ENCODE results near the gene PDGFRB.

PDGFRB gene

GRCh38 chr5:150189728-150190502, 34.3 kb upstream of the PDGFRB start, which contains the start of gene SLC6A7:
Gene SLC6A7, plus strand, starts transcription at chr5:150190062. Its CDS starts 266 bp downstream, at chr5:150190328.
- peak within 1 kb of the TSS in 1 of 2 donors; percentile 12 for H3K4me3 ChIP-seq (ENCODE audit: low read depth in 1 of 2, low read length in 2 of 2)
- no peaks in the 10 kb centered on the region for H3K36me3 ChIP-seq (ENCODE audit: control insufficient read depth in 1 of 2, insufficient read depth in 2 of 2, low read length in 2 of 2)
- H3K9me3 ChIP-seq (ENCODE audit: control insufficient read depth in 1 of 2, low read length in 2 of 2): no peaks in the 10 kb centered on the region
- peaks cover 6% of the 10 kb centered on the region for H3K27me3 ChIP-seq (ENCODE audit: low read depth, low read length)
- H3K4me1 ChIP-seq (ENCODE audit: control insufficient read depth in 1 of 2, insufficient read depth in 2 of 2, low read length in 2 of 2): peaks cover 0 to 9% of the 10 kb centered on the region in 2 donors
- H3K27ac ChIP-seq (ENCODE audit: low read length): no peak within 1 kb of the TSS

GRCh38 chr5:150189326-150189725, 33.7 kb upstream of the PDGFRB start:
- H3K9me3 ChIP-seq (ENCODE audit: control insufficient read depth in 1 of 2, low read length in 2 of 2): no peaks in the 10 kb centered on the region
- peaks cover 6% of the 10 kb centered on the region for H3K27me3 ChIP-seq (ENCODE audit: low read depth, low read length)
- no peaks in the 10 kb centered on the region for H3K36me3 ChIP-seq (ENCODE audit: control insufficient read depth in 1 of 2, insufficient read depth in 2 of 2, low read length in 2 of 2)
- H3K4me1 ChIP-seq (ENCODE audit: control insufficient read depth in 1 of 2, insufficient read depth in 2 of 2, low read length in 2 of 2): peaks cover 0 to 9% of the 10 kb centered on the region in 2 donors
- H3K4me3 ChIP-seq (ENCODE audit: low read depth in 1 of 2, low read length in 2 of 2): no peak overlapping the region
- no peak overlapping the region for H3K27ac ChIP-seq (ENCODE audit: low read length)

- peaks cover 0 to 9% of the 10 kb centered on the region in 2 donors for H3K4me1 ChIP-seq (ENCODE audit: control insufficient read depth in 1 of 2, insufficient read depth in 2 of 2, low read length in 2 of 2)
- no peaks in the 10 kb centered on the region for H3K9me3 ChIP-seq (ENCODE audit: control insufficient read depth in 1 of 2, low read length in 2 of 2)
- H3K36me3 ChIP-seq (ENCODE audit: control insufficient read depth in 1 of 2, insufficient read depth in 2 of 2, low read length in 2 of 2): no peaks in the 10 kb centered on the region
- peaks cover 6% of the 10 kb centered on the region for H3K27me3 ChIP-seq (ENCODE audit: low read depth, low read length)
- H3K4me3 ChIP-seq (ENCODE audit: low read depth in 1 of 2, low read length in 2 of 2): no peak overlapping the region
- H3K27ac ChIP-seq (ENCODE audit: low read length): no peak overlapping the region
Measured at GRCh38 chr5:150188146-150188842, 32.6 kb upstream of the PDGFRB start.

DNA sequence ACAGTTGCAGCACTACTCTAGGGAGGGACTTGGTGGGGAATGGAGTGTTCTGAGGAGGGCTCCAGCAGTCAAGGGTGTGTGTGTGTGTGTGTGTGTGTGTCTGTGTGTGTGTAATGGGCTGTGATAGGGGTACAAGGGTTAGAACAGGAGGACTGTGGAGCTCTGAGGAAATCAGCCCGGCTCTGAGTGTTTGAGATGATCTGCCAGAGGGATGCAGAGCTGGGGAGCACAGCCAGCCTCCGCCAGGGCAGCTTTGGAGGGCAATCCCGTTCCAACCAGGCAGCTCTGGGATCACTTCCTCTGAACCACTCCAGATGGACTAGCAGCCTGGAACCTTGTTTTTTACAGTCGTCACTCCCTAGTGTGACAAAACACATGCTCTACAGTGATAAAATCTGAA, 31.3 kb upstream of the PDGFRB start:
- no peaks in the 10 kb centered on the region for H3K36me3 ChIP-seq (ENCODE audit: control insufficient read depth in 1 of 2, insufficient read depth in 2 of 2, low read length in 2 of 2)
- peaks cover 0 to 9% of the 10 kb centered on the region in 2 donors for H3K4me1 ChIP-seq (ENCODE audit: control insufficient read depth in 1 of 2, insufficient read depth in 2 of 2, low read length in 2 of 2)
- H3K27me3 ChIP-seq (ENCODE audit: low read depth, low read length): peaks cover 6% of the 10 kb centered on the region
- no peak overlapping the region for H3K27ac ChIP-seq (ENCODE audit: low read length)
- H3K4me3 ChIP-seq (ENCODE audit: low read depth in 1 of 2, low read length in 2 of 2): no peak overlapping the region
- no peaks in the 10 kb centered on the region for H3K9me3 ChIP-seq (ENCODE audit: control insufficient read depth in 1 of 2, low read length in 2 of 2)

DNA sequence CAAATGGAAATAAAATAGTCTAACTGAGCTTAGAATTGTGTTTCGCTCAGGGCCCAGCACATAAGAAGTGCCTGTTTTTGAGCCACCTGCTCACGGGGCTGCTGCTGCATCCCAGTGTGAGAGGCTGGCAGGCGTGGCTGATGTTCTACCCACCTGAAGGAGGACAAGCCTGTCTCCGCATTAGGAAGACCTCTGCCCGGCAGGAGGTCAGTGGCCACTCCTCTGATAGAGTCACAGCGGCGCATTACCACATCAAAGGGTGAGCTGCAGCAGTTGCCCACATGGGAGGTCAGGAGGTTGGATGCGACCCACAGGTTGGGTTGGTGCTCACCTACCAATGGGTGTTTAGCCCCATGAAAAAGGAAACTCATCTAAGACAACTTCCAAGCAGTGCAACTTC, 30.5 kb upstream of the PDGFRB start:
- no peaks in the 10 kb centered on the region for H3K36me3 ChIP-seq (ENCODE audit: control insufficient read depth in 1 of 2, insufficient read depth in 2 of 2, low read length in 2 of 2)
- H3K27ac ChIP-seq (ENCODE audit: low read length): no peak overlapping the region
- no peak overlapping the region for H3K4me3 ChIP-seq (ENCODE audit: low read depth in 1 of 2, low read length in 2 of 2)
- peaks cover 6% of the 10 kb centered on the region for H3K27me3 ChIP-seq (ENCODE audit: low read depth, low read length)
- H3K4me1 ChIP-seq (ENCODE audit: control insufficient read depth in 1 of 2, insufficient read depth in 2 of 2, low read length in 2 of 2): peaks cover 0 to 11% of the 10 kb centered on the region in 2 donors
- H3K9me3 ChIP-seq (ENCODE audit: control insufficient read depth in 1 of 2, low read length in 2 of 2): no peaks in the 10 kb centered on the region

DNA sequence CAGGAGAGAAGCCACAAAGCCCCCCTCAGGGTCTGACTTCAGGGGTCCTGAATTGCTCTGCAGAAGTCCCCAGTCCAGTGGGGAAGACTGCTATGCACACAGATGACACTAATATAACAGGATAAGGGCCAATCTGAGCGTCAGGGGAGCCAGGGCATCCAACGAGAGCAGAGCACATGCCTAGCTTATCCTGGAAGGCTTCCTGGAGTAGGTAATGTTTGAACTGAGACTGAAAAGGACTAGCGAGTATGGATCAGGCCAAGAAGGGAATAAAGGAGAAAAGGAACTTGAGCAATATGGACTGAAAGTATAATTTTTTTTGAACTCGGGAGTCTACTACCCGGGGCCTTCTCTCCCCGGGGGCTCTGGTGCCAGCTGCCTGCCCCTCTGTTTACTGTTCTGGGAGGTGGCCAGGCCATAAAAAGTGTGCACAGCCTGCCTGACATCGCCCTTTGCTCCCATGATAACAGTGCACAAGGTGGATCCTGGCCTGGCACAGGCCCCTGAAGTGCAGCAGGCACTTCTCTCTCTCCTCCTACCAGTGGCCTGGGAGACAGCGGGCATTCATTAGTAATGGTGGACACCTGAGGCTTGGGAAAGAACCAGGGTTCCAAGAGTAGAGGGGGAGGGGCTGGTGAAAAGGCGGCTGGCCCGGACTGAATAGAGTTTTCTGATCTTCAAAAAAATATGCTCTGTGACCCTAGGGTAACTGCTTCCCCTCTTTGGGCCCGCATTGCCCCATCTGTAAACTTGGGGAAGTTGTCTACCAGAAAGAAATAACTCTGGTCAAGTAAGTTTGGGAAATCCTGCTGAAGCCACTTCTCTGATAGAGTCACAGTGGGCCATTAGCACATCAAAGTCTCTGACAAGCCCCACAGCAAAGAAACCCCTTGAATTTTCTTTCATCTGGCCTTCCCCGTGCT, 29.6 kb upstream of the PDGFRB start:
- Histone ChIP-seq H3K36me3 (ENCODE audit: control insufficient read depth in 1 of 2, insufficient read depth in 2 of 2, low read length in 2 of 2) (no peaks in the 10 kb centered on the region), H3K27ac (ENCODE audit: low read length) (peak overlapping the region; percentile 76), H3K9me3 (ENCODE audit: control insufficient read depth in 1 of 2, low read length in 2 of 2) (no peaks in the 10 kb centered on the region), H3K4me1 (ENCODE audit: control insufficient read depth in 1 of 2, insufficient read depth in 2 of 2, low read length in 2 of 2) (peaks cover 6 to 13% of the 10 kb centered on the region in 2 donors), H3K4me3 (ENCODE audit: low read depth in 1 of 2, low read length in 2 of 2) (no peak overlapping the region), H3K27me3 (ENCODE audit: low read depth, low read length) (peaks cover 6% of the 10 kb centered on the region)

- no peaks in the 10 kb centered on the region for H3K9me3 ChIP-seq (ENCODE audit: control insufficient read depth in 1 of 2, low read length in 2 of 2)
- peaks cover 6 to 12% of the 10 kb centered on the region in 2 donors for H3K4me1 ChIP-seq (ENCODE audit: control insufficient read depth in 1 of 2, insufficient read depth in 2 of 2, low read length in 2 of 2)
- H3K4me3 ChIP-seq (ENCODE audit: low read depth in 1 of 2, low read length in 2 of 2): no peak overlapping the region
- no peaks in the 10 kb centered on the region for H3K27me3 ChIP-seq (ENCODE audit: low read depth, low read length)
- H3K27ac ChIP-seq (ENCODE audit: low read length): peak overlapping the region; percentile 76
- H3K36me3 ChIP-seq (ENCODE audit: control insufficient read depth in 1 of 2, insufficient read depth in 2 of 2, low read length in 2 of 2): no peaks in the 10 kb centered on the region
Measured at GRCh38 chr5:150184006-150184405, 28.4 kb upstream of the PDGFRB start.

DNA sequence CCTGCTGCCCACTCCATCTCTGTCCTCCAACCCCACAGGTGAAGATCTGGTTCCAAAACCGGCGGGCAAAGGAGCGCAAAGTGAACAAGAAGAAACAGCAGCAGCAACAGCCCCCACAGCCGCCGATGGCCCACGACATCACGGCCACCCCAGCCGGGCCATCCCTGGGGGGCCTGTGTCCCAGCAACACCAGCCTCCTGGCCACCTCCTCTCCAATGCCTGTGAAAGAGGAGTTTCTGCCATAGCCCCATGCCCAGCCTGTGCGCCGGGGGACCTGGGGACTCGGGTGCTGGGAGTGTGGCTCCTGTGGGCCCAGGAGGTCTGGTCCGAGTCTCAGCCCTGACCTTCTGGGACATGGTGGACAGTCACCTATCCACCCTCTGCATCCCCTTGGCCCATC, 27.8 kb upstream of the PDGFRB start:
- Histone ChIP-seq H3K4me1 (ENCODE audit: control insufficient read depth in 1 of 2, insufficient read depth in 2 of 2, low read length in 2 of 2) (peaks cover 6 to 12% of the 10 kb centered on the region in 2 donors), H3K27ac (ENCODE audit: low read length) (no peak overlapping the region), H3K9me3 (ENCODE audit: control insufficient read depth in 1 of 2, low read length in 2 of 2) (no peaks in the 10 kb centered on the region), H3K4me3 (ENCODE audit: low read depth in 1 of 2, low read length in 2 of 2) (no peak overlapping the region), H3K36me3 (ENCODE audit: control insufficient read depth in 1 of 2, insufficient read depth in 2 of 2, low read length in 2 of 2) (no peaks in the 10 kb centered on the region), H3K27me3 (ENCODE audit: low read depth, low read length) (no peaks in the 10 kb centered on the region)

DNA sequence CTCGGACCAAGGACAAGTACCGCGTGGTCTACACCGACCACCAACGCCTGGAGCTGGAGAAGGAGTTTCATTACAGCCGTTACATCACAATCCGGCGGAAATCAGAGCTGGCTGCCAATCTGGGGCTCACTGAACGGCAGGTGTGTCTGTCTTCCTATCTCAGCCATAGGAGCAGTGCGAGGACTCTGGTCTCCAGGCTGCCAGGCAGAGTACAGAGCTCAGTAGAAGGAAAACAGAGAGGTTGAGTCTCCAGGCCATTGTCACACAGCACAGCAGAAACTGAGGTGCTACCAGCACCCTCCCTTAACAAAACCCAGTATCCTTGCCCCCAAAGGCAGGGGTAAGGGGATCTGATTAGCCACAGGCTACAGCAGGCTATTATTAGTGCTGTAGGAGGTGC, 27.1 kb upstream of the PDGFRB start:
- H3K4me1 ChIP-seq (ENCODE audit: control insufficient read depth in 1 of 2, insufficient read depth in 2 of 2, low read length in 2 of 2): peaks cover 6 to 12% of the 10 kb centered on the region in 2 donors
- H3K36me3 ChIP-seq (ENCODE audit: control insufficient read depth in 1 of 2, insufficient read depth in 2 of 2, low read length in 2 of 2): no peaks in the 10 kb centered on the region
- no peaks in the 10 kb centered on the region for H3K9me3 ChIP-seq (ENCODE audit: control insufficient read depth in 1 of 2, low read length in 2 of 2)
- no peak overlapping the region for H3K4me3 ChIP-seq (ENCODE audit: low read depth in 1 of 2, low read length in 2 of 2)
- H3K27me3 ChIP-seq (ENCODE audit: low read depth, low read length): no peaks in the 10 kb centered on the region
- no peak overlapping the region for H3K27ac ChIP-seq (ENCODE audit: low read length)

DNA sequence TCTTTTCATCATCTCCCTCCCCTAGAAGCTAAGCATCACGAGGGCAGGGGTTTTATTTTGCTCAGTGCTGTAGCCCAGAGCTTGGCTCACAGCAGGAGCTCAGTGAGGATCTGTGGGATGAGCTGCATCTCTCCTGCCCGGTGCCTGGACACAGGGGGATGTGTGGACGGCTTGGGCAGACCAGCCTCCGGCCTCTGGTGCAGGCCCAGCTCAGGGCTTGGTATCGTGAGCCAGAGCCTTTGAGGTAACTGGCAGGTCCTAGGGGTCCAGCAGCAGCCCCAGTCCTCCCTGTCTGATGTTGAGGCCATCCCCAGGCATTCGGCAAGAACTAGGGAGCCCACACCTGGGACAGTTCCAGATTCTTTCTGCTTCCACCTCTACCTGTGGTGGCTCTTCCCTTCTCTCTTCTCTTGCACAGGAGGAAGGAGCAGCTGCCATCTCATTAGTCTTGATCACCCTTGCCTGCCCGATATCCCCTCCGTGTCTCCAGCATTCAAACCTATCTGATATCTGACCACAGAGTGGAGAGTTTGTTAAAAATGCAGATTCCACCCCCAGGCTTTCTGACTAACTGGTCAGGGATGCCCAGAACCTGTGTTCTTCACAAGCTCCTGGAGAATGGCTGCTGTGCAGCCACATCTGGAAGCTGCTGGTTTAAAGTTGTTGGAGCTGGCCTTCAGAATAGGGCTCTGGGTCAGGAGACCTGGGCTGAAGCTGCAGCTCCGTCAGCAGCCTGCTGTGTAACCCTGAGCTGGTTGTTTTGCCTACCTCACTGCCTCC, 26.3 kb upstream of the PDGFRB start:
- no peaks in the 10 kb centered on the region for H3K9me3 ChIP-seq (ENCODE audit: control insufficient read depth in 1 of 2, low read length in 2 of 2)
- H3K4me3 ChIP-seq (ENCODE audit: low read depth in 1 of 2, low read length in 2 of 2): no peak overlapping the region
- no peak overlapping the region for H3K27ac ChIP-seq (ENCODE audit: low read length)
- H3K36me3 ChIP-seq (ENCODE audit: control insufficient read depth in 1 of 2, insufficient read depth in 2 of 2, low read length in 2 of 2): no peaks in the 10 kb centered on the region
- peaks cover 6 to 12% of the 10 kb centered on the region in 2 donors for H3K4me1 ChIP-seq (ENCODE audit: control insufficient read depth in 1 of 2, insufficient read depth in 2 of 2, low read length in 2 of 2)
- H3K27me3 ChIP-seq (ENCODE audit: low read depth, low read length): no peaks in the 10 kb centered on the region

Data from muscle layer of duodenum (tissue), 2 donors.